Stimulated activated CD8-positive, alpha-beta memory T cell treated with anti-CD3 and anti-CD28 coated beads, Interleukin-4, amount 100 ng/mL, for 1 hour (primary cell): ENCODE results near the gene ATXN1.
"Not testable (repeated sequence)": the region's sequence is repeated elsewhere in the genome, so short reads cannot be mapped to it uniquely, and the experiment has no call there.

Experiments
- DNase-seq, 2 donors: peaks; one replicate each; pipeline ENCODE4 v3.0.0-alpha.2; 2020; ENCODE audit warnings: low read depth in 2 of 2, low spot score in 1 of 2

The ATXN1 gene

DNA sequence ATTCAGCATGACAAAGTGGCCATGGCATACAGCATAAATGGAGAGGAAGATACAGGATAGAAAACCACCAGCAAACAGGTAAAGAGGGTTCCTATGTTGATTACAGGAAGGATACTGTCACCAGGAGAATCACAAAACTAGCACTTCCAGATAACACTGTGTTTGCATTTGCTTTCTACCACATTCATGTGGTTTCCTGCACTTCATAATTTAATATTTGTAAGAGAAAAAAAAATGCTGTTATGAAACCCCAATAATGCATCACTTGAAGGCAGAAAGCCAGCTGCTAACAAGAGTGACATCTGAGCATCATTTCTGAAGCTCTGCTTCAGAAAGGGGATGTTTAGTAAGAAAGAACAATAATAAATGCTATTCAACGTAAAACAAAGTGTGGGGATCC is 106.6 kb downstream of the ATXN1 start:
- no peak for DNase-seq

DNA sequence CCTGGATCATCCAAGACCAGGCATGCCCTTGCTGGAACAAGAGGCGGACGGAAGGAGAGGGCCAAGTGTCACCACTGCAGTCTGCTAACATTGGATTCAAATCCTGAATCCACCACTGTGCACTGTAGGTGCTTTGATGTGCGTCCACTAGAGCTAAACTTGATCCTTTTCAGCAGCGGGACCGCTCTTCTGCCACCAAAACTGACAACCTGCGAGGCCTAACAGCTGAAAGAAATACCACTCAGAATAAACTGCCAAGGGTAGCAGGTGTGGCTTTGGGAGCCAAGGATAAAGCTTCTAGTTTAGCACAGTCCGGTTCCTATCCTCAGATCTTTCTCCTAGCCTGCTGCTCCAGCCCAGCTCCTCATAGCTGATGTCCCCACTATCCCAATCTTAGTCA is 108.0 kb downstream of the ATXN1 start:
- no peak for DNase-seq

DNA sequence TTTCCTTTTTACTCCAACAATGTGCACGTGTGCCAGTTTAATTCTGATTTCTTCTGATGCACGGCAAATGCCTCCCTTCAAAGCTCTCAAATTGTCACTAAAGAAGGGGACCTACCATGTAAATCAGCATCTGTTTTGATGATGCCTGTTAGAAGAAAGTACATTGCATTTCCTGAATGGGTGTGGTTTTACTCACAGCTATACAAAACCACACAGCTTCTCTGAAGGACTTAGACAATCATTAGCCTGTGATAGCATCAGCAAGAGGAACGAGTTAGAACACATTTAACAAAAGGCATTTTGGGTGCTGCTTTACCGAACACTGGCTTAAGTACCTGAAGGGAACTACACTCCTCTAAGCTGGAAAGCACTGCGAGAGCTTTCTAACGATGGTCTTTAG is 109.4 kb downstream of the ATXN1 start:
- DNase-seq: no peak

DNA sequence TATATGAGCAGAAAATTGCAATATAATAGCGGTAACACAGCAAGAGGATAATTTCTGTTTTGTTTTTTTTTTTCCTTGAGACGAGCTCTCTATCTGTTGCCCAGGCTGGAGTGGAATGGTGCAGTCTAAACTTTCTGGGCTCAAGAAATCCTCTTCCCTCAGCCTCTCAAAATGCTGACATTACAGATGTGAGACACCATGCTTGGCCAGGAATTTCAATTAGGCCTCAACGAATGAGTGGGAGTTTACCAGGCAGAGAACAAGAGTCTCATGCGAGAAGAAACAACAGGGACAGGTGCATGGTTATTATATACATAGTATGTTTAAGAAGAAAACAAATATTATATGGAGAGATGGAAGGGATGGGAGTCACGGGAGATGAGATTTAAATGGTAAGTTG is 111.4 kb downstream of the ATXN1 start:
- no peak for DNase-seq

DNA sequence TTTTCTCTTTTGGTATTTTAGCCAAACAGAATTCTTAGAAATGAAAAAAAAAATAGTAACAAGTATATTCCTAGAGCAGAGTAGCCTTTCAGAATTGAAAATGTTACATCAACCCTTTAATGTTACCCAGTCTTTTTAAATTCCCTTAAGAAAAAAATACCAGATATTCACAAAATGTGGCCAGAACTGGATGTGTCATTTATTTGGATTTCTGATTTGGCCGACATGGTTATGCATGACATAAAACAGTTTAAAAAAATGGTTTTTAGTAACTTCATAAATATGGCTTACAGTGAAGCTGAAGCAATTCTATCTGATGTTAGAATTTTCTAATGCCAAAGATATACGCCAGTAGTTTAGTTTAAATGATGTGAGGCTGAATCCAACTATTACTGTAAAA is 112.0 kb downstream of the ATXN1 start:
- no peak for DNase-seq

DNA sequence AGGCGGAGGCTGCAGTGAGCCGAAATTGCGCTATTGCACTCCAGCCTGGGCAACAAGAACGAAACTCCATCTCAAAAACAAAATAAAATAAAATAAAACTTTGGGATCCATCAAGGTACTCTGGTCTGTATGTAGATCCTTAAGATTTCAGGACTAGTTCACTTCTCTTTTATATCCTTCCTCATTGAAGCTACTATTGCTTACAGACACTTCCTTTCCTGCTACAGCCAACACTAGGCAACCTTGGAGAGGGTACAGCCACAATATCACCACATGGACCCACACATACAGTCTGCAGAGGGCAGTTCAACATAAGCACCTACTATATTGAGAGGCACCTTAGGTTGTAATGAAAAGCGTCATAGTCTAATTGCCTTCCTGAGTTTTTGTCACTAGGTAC is 113.3 kb downstream of the ATXN1 start:
- no peak for DNase-seq

DNA sequence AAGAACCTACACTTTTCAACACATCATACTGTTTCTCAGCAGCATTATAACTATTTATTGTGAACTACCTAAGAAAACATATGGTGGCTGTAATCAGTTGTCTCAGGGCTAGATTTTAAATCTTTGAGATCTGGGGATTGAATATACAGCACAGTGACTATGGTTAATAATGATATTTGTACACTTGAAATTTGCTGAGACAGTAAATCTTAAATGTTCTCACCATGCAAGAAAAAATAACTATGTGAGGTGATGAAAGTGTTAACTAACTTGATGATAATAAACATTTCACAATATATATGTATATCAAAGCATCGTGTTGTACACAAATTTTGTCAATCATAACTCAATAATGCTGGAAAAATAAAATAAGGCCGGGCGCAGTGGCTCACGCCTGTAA is 113.8 kb downstream of the ATXN1 start:
- no peak for DNase-seq

DNA sequence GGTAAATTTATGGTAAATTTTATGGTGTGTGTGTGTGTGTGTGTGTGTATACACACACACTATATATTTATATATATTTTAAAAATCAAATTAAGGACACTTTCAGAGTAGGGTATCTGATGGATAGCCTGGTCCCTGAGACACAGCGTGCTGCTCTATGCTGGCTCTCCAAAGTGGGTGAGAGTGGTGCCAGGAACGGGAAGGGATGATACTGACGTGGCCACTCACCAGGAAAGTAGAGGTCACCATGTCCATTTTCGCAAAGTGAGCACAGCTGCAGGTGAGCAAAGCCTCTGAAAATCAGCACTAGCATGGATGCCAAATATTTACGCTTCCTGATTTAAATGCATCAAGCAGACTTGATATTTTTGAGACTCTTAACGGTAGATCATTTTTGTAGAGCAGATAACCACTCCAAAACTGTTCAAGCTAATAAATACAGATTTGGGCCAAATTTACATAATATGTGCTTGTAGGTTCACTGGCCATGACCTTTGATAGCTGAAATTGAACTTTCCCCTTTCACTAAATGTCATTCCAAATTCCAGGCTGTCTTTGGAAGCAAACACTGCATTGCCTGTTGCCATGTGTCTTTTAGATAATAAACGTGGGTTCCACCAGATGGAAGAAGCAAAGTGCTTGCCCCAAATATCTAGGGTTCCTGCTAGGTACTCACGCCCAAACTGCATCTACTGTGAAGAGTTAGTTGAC is 116.6 kb downstream of the ATXN1 start:
- no peak for DNase-seq

DNA sequence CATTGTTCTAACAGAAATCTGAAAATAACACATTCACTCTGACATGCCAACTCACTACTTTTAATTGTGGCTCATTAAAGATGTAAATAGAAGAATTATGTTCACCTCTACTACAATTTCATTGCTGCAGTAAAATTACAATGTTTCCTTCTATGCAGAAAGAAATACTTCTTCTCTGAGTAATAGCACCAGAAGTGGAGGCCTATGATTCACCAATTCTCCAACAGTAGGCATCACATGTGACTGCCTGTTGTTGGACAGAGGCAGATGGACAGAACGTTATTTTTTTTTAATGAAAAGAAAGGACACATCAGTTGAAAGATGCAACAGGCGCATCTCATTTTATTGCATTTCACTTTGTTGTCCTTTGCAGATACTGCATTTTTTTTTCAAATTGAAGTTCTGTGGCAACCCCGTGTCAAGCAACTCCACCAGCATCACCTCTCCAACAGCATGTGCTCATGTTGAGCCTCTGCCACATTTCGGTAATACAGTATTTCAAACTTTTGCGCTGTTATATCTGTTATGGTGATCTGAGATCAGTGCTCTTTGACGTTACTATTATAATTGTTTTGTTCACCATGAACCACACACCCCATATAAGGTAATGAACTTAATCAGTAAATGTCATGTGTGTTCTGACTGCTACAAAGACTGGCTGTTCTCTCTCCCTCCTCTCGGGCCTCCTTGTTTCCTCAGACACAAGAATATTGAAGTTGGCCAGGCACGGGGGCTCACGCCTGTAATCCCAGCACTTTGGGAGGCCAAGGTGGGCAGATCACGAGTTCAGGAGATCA is 121.4 kb downstream of the ATXN1 start:
- no peak for DNase-seq

DNA sequence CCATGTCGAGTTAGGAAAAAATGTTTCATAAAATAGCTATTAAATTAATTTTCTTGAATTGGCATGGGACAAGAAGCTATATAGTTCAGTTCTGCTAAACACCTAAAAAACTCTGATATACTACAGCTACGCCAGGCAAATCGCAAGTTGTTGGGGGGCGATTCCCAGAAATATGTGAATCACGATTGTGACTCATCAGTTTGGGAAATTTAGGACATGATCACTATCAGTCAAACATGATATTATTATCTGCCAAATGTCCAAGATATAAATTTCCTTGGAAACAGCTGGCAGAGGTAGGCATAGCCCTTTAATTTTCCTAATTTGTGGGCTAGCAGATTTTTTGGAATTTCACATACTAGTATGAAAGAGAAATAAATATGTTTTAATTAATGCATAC is 123.6 kb downstream of the ATXN1 start:
- DNase-seq: no peak

DNA sequence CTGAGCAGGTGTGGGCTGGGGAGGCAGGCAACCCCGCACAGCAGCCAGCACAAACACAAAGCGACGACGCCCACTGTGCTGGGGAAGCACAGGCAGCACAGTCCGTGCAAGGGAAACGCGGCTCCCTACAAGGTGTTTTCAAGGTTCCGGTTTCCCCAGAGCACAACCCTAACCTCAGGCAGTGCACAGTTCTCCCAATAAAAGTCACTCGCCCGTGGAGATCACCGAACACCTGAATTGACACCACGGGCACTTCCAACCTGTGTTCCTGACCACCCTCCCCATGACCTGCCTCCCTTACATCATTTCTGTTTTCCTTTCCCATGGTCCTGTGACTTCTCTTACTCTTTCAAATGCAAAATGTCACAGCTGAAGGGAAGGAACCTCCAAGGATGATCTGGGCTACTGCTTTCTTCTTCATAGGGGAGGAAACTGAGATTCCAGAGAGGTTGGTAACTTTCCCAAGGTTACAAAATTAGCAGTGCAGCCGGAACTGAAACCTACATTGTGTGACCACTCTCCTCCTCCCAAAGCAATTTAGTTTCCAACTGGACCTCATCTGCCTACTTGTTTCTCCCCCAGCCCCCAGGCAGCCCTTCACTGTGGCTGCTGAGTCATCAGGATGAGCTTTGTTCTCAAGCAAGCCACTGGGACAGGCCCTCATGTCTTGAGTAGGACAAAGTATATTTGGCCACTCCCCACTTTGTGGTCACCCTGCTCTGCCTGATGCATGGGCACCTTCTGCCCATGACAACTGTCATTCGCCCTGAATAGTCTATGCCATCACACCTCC is 125.3 kb downstream of the ATXN1 start:
- DNase-seq: no peak

DNA sequence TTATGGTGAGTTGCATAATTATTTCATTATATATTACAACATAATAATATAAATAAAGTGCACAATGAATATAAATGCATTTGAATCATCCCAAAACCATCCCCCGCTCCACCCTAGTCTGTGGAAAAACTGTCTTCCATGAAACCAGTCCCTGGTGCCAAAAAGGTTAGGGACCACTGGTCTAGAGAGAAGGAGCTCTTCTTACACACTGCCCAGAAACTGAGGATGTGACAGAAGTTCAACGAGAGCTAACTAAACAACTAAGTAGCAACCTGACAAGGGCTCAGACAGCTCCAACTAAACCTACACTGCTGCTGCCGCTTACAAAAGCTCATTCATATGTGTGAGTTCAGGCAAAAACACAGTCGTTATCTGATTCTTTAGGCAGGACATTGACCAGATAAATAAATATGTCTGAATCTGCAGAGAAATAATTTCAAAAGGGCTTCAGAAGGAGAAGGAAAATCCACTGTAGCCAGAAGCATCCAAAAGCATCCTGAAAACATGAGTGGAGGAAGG is 125.9 kb downstream of the ATXN1 start:
- DNase-seq: no peak

DNA sequence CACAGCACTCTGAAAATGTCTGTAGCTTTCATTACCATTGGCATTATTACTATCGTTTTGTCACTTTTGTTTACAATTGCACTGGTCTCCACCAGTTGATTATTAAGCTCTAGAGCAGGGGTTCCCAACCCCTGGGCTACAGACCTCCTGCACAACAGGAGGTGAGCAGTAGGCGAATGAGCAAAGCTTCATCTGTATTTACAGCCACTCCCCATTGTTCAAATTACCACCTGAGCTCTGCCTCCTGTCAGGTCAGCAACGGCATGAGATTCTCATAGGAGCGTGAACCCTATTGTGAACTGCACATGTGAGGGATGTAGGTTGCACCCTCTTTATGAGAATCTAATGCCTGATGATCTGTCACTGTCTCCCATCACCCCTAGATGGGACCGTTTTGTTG is 126.4 kb downstream of the ATXN1 start:
- no peak for DNase-seq

DNA sequence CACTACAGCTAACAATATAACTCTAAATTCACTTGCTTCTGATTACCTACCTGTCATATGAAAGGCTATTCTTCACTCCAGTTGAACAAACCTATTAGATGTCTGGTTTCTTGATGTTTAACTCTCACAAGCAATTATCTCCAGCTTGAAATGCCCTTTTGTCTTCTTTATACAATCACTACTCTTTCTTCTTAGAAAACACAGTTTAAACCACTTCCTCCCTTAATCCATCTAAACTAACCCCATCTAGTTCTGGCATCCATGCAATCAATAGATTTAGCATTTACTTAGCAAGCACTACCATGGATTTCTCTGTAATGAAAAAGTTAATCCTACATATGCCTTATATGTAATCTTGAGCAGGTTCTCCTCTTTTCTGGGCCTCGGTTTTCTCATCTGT is 127.3 kb downstream of the ATXN1 start:
- DNase-seq: no peak

DNA sequence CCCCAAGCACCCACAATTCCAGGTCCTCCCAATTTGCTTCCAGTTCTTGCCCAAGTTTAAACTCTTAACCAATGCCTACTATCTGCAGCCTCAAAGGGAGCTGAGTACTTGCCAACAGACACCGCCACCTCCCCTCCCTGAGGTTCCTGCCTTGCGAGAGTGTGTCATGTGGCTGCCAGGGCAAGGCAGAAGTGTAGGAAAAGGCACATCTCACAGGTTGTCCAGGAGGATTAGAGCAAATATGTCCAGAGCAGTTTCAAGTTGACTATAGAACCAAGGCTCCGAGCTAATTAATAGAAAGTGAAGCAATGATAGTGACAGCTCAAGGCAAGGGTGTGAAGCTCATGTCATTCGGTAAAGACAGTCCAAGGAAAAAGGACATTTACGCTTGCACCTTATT is 127.8 kb downstream of the ATXN1 start:
- no peak for DNase-seq

DNA sequence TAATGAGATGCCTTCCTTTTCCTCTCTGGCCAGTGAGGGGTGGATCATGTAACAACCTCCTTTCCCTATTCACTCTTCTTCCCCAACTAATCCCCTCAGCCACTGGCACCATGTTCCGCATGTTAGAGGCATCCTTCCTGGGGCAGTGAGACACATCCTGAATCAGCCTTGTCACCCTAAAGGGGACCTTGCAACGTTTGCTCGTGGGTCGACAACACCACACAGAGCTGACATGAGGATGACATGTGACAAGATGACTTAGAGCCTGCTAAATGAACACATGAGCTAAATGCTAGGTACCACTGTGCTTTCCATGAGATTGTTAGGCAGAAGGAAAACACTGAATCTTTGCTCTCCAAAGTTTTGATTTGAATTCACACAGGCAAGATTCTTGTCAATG is 129.2 kb downstream of the ATXN1 start:
- DNase-seq: no peak

DNA sequence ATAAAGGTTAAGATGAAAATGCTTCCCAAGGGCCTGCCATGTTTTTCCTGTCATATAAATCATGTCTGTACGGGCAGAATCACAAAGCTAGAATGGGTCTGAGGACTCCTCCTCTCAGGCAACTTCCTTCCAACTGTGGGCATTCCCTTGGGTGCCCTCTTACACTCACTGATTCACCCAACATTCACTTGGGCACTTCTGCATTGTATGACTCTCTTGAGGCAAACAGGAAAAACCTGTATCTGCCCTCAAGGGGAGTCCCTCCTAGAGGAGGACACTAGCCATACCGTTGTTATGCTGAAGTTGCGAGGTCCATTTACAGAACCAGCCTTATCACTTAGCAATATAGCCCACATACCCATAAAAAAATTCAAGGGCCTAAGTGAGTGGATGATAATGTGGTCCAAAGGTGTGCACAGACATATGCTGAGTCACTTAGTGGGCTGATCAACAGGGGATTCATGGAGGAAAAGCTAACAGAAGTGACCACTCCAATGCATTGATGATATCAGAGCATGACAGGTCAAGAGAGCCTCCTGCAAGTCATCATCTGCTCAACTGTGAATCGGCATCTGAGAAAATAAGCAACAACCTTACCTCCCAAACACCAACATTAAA is 131.1 kb downstream of the ATXN1 start:
- no peak for DNase-seq

DNA sequence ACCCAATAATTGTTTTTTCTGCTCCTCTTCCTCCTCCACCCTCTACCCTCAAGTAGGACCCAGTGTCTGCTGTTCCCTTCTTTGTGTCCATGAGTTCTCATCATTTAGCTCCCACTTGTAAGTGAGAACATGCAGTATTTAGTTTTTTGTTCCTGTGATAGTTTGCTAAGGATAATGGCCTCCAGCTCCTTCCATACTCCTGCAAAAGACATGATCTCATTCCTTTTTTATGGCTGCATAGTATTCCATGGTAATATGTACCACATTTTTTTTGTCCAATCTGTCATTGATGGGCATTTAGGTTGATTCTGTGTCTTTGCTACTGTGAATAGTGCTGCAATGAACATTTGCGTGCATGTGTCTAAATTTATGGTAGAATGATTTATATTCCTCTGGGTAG is 132.7 kb downstream of the ATXN1 start:
- not testable (repeated sequence) for DNase-seq

DNA sequence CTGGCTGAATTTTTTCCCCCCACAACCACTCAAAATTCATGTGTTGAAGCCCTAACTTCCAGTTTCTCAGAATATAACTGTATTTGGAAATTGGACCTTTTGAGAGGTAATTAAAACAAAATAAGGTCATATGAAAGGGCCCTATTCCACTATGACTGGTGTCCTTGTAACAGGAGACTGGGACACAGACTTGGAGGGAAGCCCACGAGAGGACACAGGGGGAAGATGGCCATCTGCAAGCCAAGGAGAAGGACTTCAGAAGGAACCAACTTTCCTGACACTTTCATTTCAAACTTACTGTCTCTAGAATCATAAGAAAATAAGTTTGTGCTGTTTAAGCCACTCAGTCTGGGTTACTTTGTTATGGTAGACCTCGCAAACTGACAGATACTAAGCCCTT is 134.6 kb downstream of the ATXN1 start:
- no peak for DNase-seq

DNA sequence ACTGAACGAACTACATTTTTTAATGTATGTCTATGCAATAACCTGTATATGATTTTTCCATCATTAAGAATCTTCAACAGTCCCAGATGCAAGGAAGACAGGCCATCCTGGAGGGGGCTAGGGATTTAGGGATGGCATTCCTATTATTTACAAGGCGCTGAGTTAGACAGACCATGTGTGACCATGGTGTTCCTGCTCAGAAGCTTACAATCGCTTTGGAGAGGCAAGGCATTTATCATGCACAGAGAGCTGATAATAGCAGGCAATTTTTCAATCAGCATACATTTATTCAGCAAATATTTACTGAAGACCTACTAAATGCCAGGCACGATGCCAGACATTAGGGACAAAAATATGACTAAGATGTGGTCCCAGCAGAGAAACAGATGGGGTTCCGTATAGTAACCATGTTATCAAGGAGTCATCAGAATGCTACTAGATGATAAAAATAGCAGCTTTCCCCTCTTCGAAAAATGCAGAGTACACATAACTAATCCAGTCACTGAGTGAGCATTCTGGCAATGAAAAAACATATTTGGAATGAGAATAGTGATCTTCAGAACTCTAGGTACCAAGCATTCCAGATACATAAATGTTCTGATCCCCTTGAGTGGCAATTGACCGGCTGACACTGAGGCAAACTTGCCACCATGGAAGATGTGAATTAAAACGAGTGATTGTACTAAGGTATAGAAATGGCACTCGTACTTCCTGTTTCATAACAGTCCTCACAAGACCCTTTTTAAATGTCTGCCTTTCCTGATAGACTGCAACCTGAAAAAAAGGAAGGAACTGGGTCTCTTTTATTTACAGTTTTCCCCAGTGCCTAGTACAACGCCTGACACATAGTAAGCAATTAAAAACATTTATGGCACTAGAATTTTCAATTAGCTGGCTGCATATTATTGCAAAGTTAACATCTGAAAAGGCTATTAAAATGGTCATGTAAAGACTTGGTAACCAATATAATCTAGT is 135.7 kb downstream of the ATXN1 start:
- no peak for DNase-seq
